Measurements from ENCODE around the gene MAPK14.

The MAPK14 gene

GRCh38 chr6:36141091-36141490 lies 113.5 kb downstream of the MAPK14 start:
- DNase-seq = no peak

GRCh38 chr6:36141961-36142360 lies 114.4 kb downstream of the MAPK14 start:
- DNase-seq = no peak

- no peak for DNase-seq
Observed at GRCh38 chr6:36142971-36143838, 115.6 kb downstream of the MAPK14 start.

- no peak for DNase-seq
Observed at GRCh38 chr6:36145495-36145894, 117.9 kb downstream of the MAPK14 start.

- no peak for DNase-seq
Observed at GRCh38 chr6:36147294-36147693, 119.7 kb downstream of the MAPK14 start.

- no peak for DNase-seq
Observed at GRCh38 chr6:36149476-36149875, 121.9 kb downstream of the MAPK14 start.

- DNase-seq = no peak
Observed at GRCh38 chr6:36150283-36150682, 122.7 kb downstream of the MAPK14 start.

- DNase-seq = no peak
Observed at GRCh38 chr6:36154286-36154685, 126.7 kb downstream of the MAPK14 start.

- no peak for DNase-seq
Observed at GRCh38 chr6:36155662-36156061, 128.1 kb downstream of the MAPK14 start.

- no peak for DNase-seq
Observed at GRCh38 chr6:36160147-36160760, 132.6 kb downstream of the MAPK14 start.

Measured in CD4-positive, alpha-beta T cell treated with Interleukin-4 for 1 hour (primary cell).